Posterior vena cava (tissue), 2 donors: ENCODE results near the gene METTL2B. TPM values are rescaled to one million over a fixed set of nuclear protein-coding genes. Genes with fewer than 3 reads are reported as not detected.
"Not testable (repeated sequence)": the region's sequence is repeated elsewhere in the genome, so short reads cannot be mapped to it uniquely, and the experiment has no call there.

Experiments
- DNase-seq: peaks from one replicate; pipeline ENCODE4 v3.0.0-alpha.2; 2020; ENCODE audit warnings: low spot score
- intact Hi-C, 2 donors: fragments of 100-400 bp; cut with DNase I; formaldehyde crosslinking; loops; one replicate each; pipeline versions ENCODE4 v1.14.1 to v1.14.2; 2022 to 2023
- long read RNA-seq, 2 donors: library from polyadenylated mRNA; unstranded; transcript quantifications; one replicate each; pipeline ENCODE4 v2.0.0, GENCODE V29; 2020 to 2021
- total RNA-seq, 2 donors: library from RNA; stranded (reverse); fragmentation: NEBNext Ultra II Directional; extraction: Animal tissue kit (Norgen Biotek cat#: 25700); gene quantifications; one replicate each; pipeline ENCODE4 v1.2.1, GENCODE V29; 2021
- donor health status: DM: yes; HTN: yes; CAD: no.
- donor health status: DM: yes; HTN: yes; CAD: no.

METTL2B gene, protein sequence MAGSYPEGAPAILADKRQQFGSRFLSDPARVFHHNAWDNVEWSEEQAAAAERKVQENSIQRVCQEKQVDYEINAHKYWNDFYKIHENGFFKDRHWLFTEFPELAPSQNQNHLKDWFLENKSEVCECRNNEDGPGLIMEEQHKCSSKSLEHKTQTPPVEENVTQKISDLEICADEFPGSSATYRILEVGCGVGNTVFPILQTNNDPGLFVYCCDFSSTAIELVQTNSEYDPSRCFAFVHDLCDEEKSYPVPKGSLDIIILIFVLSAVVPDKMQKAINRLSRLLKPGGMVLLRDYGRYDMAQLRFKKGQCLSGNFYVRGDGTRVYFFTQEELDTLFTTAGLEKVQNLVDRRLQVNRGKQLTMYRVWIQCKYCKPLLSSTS
- 10 to 100 TPM; 22.0 to 23.6 TPM for total RNA-seq
- long read RNA-seq, donor 1, partial matches to known transcripts: 1 of 5 reads
- long read RNA-seq, donor 1, other reads (novel, unspliced or antisense): 1 of 5 reads
- long read RNA-seq, donor 2, full-length matches to known transcripts: 30 of 43 reads
- long read RNA-seq, donor 2, partial matches to known transcripts: 2 of 43 reads
- long read RNA-seq, donor 2, other reads (novel, unspliced or antisense): 11 of 43 reads

DNA sequence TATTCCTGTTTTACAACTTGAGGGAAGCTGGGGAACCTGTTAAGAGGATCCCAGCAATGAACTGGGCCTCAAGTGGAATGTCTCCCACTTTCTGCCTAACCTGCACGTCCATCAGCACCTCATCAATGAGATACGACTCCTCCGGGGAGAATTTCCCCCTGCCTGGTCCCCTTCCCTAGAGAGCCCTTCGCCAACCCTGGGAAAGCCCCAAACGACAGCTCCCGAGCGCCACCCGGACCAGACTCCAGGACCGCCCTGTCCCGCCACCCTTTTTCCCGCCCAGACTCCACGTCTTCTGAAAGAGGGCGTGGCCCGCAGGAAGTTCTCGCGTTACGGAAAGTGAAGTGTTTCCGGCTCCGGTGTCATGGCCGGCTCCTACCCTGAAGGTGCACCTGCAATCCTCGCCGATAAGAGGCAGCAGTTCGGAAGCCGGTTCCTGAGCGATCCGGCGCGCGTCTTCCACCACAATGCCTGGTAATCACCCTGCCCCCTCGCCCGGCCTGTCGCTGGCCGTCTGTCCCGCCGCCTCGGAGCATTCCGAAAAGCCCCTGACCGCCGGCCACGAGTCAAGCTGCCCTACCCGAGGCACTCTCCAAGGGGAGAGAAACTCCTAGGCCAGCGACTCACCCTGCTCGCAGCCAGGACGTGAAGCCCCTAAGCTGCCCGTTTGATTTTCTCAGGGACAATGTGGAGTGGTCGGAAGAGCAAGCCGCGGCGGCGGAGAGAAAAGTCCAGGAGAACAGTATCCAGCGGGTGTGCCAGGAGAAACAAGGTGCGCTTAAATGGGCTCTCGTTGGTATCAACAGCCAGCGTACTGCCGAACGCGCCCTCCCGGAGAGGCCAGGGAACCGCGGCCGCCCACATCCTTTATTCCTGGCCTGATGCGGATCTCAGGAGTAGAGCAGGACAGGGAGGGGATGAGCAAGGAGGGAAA lies at the start of gene METTL2B:
Gene METTL2B (plus strand): TSS at position 347 of the 934 bp plus-strand sequence. CDS start 18 bp downstream, at position 365.
- DNase-seq: peak; percentile 97
- intact Hi-C loops: not testable (repeated sequence)

DNA sequence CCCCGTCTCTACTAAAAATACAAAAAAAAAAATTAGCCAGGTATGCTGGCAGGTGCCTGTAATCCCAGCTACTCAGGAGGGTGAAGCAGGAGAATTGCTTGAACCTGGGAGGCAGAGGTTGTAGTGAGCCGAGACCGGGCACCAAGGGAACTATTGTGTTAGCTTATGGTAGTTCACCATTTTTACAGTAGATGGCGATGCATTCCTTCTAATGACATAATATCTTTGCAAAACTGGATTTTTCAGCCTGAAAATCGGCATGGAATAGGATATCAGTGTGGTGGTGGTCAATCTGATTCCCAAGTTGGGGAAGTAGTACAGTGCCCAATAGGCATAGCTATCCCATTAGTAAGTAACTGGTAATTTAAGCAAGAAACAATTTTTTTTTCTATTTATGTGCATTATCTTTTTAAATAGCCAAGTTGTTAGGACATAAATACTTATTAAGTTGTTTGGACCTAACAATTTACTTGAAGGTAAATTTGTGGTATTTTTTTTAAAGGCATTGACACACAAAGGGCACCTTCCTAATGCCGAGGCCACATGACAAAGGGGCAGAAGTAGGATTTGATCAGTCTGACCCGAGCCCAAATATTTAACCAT lies 49.2 kb upstream of the METTL2B start:
- DNase-seq: no peak
- intact Hi-C loops: loop anchor here (2.0 to 5.0 kb wide), 2 partner anchors 29 to 35 kb away; no protein-coding TSS in a partner anchor

DNA sequence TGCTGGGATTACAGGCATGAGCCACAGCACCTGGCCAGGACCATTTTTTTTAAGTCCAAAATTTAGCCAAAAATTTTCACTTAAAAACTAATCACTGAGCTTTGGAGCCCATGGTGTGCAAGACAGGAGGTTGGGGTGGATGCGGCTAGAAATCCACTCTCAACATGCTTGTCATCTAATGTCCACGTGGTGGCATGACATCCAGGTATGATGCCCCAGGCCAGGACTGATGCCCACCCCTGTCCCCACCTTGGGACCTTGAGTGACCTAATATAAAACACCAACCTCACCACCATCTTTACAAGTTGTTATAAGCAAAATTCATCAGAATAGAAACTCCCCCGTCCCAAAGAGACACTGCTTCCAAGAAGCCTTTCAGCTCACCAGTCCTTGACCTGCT lies 46.3 kb upstream of the METTL2B start:
- intact Hi-C loops: no loop called here

DNA sequence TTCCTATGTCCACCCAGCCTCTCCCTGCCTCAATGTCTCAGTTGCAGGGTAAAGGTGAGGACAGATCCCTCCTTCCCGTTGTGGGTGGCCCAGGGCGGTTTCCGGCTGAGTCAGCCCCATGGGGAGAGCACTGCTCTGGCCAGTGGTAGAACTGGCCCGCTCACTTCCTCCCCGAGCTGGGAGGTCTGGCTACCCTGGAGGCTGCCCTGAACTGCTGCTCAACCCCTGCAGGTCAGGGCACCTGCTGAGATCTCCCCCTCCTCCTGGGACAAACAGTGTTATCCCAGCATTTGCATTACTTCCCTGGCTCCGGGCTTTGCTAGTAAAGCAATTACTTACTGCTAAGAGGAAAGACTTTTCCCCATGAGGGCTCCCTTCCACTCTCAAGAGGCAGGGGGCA lies 45.3 kb upstream of the METTL2B start:
- no peak for DNase-seq
- intact Hi-C loops: no loop called here

More for the DNA sequence above, 46.3 kb upstream of the METTL2B start:
- DNase-seq: no peak

DNA sequence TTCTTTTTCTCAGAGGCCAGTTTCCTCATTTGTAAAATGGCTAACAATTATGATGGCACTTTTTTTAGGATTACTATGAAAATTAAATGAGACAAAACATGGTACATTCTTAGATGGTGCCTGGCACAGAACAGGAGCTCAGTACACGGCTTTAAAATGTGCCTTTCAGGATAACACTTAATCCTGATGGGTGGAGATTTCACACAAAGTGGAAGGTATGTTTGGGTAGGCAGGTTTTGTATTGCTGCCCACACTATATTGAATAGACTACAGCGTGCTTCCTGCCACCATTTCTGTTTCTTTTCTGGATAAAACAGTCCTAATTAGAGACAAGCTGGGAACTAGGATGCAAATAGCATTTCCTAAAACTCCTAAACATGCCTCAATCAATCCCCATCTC lies 44.8 kb upstream of the METTL2B start:
- DNase-seq: no peak
- intact Hi-C loops: no loop called here

DNA sequence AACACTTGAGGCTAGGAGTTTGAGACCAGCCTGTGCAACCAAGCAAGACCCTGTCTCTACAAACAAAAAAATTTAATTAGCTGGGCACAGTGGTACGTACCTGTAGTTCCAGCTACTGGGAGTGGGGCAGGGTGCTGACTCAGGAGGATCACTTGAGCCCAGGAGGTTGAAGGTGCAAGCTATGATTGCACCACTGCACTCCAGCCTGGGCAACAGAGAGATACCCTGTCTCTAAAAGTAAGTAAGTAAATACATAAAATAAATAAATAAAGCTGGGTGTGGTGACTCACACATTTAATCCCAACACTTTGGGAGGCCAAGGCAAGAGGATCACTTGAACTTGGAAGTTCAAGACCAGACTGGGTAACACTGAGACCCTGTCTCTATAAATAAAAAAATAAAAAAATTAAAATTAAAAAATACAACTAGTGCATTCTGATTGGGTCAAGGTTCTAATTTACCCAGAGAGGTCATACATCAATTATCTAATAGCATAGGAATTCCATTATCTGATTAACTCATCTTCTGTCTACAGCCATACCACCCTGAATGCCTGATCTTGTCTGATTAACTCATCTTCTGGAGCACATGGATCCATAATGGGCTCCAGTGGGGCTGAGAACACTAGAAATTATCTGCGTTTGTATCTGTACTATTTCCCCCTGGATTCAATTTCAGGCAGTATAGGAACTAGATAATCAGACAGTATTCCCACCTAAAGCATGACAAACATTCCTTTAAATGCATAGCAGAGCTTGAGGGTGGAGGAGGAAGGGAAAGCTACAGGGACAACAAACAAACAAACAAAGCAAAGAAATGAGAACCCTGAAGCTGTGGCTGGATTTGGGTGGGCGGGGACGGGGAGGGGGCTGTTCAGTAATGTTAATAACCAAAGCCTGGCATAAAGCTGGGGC lies 41.9 kb upstream of the METTL2B start:
- intact Hi-C loops: no loop called here
- no peak for DNase-seq

DNA sequence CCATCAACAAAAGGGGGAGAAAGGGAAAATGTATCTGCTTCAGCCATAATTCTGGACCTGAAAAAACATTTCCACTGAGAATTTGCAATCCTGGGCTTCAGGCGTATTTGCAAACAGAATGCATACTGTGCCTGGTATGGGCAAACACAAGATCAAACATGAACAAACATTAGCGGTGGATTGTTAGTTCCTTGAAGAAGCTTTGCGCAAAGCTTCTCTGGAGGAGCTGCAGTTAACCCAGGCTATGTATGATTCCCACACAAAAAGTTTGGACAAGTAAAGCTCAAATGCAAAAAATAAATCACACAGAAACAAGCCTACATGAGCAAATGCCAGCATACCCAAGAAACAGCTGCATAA lies 41.2 kb upstream of the METTL2B start:
- intact Hi-C loops: no loop called here
- DNase-seq: no peak

DNA sequence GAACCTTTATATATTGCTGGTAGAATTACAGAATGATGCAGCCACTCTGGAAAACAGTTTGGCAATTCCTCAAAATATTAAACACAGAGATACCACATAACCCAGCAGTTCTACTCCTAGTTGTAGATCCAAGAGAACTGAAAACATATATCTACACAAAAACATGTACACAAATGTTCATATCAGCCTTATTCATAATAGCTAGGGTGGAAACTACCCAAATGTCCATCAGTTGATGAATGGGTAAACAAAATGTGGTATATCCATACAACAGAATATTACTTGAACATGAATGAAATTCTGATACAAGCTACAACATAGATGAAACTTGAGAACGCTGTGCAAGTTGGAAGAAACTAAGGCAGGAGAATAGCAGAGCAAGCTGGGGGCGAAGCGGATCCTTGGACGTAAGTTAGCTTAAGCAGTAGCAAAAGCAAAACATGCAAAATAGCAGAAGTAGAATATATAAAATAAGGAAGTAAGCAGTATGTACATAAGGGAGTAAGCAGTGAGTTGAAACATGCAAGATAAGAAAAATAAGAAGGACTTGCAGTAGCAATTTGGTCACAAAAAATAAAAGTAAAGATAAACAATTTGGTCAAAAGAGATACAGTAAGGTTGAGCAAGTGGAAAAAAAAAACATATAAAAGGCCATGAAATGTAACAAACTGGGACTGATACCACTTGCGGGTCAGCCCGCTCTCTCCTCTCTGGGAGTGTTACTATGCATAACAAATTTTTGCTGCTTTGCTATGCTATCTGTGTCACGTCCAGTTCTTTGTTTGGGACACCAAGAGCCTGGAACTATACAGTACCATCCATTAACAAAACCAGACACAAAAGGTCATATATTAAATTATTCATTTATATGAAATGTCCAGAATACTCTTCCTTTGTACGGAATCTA lies 38.9 kb upstream of the METTL2B start:
- intact Hi-C loops: no loop called here
- no peak for DNase-seq

DNA sequence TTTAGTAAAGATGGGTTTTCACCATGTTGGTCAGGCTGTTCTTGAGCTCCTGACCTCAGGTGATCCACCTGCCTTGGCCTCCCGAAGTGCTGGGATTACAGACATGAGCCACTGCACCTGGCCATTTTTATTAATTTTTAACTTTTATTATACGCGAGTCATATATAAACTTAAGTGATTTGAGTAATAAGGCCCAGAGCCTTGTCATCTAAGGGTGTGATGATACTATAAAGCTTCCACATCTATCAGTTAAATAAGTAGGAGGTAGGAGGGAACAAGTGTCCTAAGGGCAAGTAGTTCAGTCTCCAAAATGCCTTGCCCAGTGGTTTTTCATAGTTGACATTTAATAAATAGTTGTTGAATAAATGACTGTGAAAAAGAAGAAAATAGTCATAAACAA lies 34.2 kb upstream of the METTL2B start:
- intact Hi-C loops: no loop called here
- DNase-seq: no peak

DNA sequence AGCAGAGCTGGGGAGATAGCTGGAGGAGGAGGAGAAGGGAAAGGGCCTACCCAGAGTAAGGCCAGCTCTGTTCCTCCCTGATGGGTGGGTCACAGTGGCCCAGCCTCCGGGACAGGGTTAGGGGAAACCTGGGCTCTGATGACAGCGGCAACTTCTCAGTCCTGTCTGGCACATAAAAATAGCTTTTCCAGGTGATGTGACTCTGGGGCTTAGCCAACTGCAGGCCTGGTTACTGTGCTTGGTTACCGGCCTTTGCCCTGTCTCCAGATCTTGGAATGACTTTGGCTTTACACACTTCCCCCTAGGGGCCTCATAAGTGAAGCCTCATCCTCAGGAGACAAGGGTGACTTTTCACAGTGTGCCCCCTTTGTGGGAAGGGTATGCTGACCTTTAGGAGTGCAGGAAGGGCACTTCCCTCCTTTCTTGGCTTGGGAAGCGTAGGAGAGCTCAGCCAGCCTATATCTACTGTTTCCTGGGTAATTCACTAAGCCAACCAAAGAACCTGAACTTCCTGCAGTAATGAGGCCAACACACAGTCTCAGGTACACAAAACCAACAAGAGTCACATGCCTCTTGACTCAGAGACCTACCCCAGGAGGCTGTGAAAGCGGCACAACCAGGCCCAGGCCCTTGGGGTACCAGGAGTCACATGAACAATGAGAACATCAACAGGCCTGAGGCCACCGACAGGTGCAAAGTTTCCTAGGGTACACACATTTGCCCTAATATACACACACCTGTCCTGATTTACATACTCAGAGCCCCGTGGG lies 32.5 kb upstream of the METTL2B start:
- intact Hi-C loops: no loop called here
- no peak for DNase-seq

DNA sequence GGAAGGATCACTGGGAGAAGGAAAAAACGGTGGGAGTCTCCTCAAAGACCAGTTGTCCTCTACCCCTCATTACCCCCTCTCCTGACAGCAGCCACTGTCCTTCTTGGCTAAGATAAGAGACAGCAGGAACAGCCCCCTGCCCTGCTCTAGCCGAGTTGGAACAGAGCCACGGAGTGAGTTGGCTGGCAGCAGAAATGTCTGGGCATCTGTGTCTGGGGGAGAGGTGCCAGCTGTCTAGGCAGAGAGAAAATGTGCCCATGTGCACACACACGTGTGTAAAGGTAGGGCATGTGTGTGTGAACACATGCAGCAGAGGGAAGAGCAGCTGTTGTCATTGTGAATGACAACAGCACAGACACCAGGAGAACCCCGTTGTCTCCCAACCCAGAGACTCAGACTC lies 30.2 kb upstream of the METTL2B start:
- DNase-seq: no peak
- intact Hi-C loops: no loop called here

DNA sequence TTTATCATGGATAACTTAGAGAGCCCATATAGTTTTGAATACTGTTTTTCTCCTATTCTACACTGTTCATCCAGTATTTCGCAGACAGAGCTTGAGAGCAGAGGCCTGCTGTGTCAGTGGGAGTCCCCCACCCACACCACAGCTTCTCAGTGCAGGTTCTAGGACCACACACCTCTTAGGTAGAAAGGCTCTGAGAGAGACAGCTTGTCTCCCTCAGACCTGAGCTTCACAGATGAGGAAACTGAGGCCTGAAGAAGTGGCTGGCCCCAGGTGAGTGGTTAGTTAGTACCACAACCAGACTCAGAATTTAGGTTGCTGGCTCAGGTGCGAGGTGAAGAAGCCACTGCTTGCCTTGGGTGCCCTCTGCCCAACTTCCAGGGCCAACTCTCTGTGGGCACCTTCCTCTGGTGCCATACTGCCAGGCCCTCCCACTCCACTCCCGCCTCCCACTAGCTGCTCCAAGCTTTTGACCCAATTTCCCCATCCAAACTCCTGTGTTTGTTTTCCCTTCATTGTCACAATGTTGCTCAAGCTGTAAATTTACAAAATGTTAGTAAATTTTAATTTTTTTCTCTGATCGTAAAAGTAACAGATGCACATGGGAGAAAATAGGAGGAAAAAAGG lies 28.5 kb upstream of the METTL2B start:
- intact Hi-C loops: no loop called here
- no peak for DNase-seq

DNA sequence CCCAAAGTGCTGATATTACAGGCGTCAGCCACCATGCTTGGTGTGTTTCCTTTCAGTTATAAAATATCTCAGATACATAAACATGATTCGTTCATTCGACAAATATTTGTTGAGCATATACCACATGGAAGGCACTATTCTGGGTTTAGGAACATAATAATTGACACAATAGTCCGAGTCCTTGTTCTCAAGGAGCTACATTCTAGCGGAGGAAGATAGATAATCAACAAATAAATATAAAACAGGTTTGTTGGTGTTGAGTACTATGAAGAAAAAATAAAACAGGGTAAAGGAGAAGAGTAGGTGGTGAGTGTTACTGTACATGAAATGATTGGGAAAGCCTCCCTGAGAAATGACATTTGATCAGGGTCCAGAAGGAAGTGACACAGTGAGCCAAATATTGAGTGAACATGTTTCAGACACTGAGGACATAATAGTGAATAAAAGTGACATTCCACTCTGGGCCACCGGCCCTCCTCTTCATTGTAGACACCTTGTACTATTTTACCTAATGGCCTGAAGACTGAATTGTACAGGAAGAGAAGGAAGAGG lies 27.7 kb upstream of the METTL2B start:
- DNase-seq: no peak
- intact Hi-C loops: no loop called here

DNA sequence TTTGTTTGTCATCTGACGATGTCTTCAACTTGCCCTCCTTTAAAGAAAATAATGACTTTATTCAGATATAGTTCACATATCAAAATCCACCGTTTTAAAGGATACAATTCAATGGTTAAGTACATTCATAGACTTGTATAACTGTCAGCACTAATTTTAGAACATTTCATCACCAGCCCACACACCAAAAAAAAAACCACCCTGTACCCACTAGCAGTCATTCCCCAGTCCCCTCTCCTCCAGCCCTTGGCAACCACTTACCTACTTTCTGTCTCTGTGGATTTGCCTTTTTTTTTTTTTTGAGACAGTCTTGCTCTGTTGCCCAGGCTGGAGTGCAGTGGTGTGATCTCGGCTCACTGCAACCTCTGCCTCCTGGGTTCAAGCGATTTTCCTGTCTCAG lies 26.1 kb upstream of the METTL2B start:
- no peak for DNase-seq
- intact Hi-C loops: no loop called here

DNA sequence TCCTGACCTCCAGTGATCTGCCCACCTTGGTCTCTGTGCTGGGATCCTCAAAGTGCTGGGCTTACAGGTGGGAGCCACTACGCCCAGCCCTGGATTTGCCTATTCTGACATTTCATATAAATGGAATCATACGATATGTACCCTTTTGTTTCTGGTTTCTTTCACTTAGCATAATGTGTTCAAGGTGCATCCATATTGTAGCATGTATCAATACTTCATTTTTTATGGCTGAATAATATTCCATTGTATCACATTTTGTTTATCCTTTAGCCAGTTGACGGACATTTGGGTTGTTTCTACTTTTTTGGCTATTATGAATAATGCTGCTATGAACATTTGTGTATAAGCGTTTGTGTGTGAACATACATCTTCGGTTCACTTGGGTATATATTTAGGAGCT lies 25.6 kb upstream of the METTL2B start:
- intact Hi-C loops: no loop called here
- DNase-seq: no peak

DNA sequence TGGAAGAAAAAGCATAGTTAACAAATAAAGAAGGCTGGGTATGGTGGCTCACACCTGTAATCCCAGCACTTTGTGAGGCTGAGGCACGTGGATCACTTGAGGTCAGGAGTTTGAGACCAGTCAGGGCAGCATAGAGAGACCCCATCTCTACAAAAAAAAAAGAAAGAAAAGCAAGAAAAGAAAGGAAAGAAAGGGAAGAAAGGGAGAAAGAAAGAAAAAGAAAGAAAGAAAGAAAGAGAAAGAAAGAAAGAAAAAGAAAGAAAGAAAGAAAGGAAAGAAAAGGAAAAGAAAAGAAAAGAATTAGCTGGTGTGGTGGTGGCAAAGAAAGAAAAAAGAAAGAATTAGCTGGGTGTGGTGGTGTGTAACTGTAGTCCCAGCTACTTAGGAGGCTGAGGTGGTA lies 24.0 kb upstream of the METTL2B start:
- intact Hi-C loops: no loop called here
- DNase-seq: no peak
